KOPT-K1 (cell line): ENCODE measurements around the gene USP3.
"Not testable (repeated sequence)": the region's sequence is repeated elsewhere in the genome, so short reads cannot be mapped to it uniquely, and the experiment has no call there.

Source experiments
- H3K27ac ChIP-seq: fragments of 200-600 bp; sonication (generic); 2 replicates; pipeline ENCODE4 v1.5.1; 2016; ENCODE audit warnings: antibody characterized with exemption, mild to moderate bottlenecking, low read depth, low read length; ENCODE audit not compliant: poor library complexity, severe bottlenecking
- H3K36me3 ChIP-seq: fragments of 200-600 bp; sonication (generic); 2 replicates; pipeline ENCODE4 v1.5.1; 2017; ENCODE audit warnings: antibody characterized with exemption, mild to moderate bottlenecking, low read length, moderate library complexity; ENCODE audit not compliant: insufficient read depth
- H3K9me3 ChIP-seq: fragments of 200-600 bp; sonication (generic); 2 replicates; pipeline ENCODE4 v1.5.1; 2017; ENCODE audit warnings: antibody characterized with exemption, low read length, mild to moderate bottlenecking; ENCODE audit not compliant: insufficient read depth, poor library complexity, severe bottlenecking

USP3 gene

DNA sequence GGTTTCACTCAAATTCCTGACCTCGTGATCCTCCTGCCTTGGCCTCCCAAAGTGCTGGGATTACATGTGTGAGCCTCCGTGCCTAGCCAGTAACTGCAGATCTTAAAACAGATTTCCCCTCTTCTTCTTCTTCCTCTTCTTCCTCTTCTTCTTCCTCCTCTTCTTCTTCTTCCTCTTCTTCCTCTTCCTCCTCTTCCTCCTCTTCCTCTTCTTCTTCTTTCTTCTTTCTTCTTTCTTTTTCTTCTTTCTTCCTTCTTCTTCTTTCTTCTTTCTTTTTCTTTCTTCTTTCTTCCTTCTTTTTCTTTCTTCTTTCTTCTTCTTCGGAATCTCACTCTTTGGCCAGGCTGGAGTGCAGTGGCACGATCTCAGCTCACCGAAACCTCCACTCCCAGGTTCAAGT lies 7.8 kb downstream of the USP3 start:
- Histone ChIP-seq H3K9me3 (no peaks in the 10 kb centered on the region), H3K36me3 (no peaks in the 10 kb centered on the region), H3K27ac (no peak overlapping the region)

DNA sequence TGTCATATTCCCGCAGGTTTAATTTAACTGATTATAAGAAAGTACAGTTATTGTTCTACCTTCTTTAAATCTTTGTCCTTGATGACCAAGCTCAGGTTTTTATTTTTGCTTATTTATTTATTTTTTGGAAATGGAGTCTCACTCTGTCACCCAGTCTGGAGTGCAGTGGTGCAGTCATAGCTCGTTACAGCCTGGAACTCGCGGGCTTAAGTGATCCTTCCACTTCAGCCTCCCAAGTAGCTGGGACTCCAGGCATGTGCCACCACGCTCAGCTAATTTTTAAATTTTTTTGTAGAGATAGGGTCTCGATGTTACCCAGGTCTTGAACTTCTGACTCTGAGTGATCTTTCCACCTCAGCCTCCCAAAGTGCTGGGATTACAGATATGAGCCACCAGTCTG lies 8.9 kb downstream of the USP3 start:
- H3K9me3 ChIP-seq = no peaks in the 10 kb centered on the region
- no peaks in the 10 kb centered on the region for H3K36me3 ChIP-seq
- no peak overlapping the region for H3K27ac ChIP-seq

DNA sequence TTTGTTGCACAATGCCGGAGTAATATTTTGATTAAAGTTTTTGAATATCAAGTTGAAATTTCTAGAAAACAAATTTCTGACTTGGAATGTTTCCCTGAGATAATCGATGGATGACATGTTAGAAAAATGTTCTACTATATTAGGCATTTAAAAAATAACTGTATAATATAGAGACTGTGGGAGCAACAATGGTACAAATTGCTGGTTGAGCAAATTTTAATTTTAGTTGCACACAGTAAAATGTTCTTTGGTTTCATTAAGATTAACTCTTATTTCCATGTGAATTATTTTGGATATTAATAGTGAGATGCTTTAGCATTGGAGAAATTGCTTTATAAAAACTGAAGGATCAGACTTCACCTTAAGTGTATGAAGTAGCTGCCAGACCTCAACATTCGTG lies 9.3 kb downstream of the USP3 start:
- H3K36me3 ChIP-seq = no peaks in the 10 kb centered on the region
- no peak overlapping the region for H3K27ac ChIP-seq
- H3K9me3 ChIP-seq = no peaks in the 10 kb centered on the region

DNA sequence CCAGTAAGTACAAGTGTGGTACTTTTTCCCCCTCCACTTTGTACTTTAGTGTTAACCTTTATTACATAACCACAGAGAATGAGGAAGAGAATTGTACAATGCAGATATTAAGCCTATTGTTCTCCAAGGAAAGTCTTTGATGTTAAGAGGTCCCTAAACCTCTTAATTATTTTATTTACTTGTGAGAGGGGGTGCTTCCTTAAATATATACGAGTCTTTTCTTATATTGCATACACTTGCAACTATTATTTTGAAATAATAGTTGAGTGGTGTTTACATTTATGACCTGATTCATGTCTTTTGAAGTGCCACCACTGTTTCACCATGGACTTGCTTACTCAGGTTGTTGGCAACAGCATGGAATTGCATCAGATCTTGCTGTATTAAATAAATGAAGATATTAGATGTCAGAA lies 10.1 kb downstream of the USP3 start:
- H3K9me3 ChIP-seq = no peaks in the 10 kb centered on the region
- H3K36me3 ChIP-seq = no peaks in the 10 kb centered on the region
- no peak overlapping the region for H3K27ac ChIP-seq

DNA sequence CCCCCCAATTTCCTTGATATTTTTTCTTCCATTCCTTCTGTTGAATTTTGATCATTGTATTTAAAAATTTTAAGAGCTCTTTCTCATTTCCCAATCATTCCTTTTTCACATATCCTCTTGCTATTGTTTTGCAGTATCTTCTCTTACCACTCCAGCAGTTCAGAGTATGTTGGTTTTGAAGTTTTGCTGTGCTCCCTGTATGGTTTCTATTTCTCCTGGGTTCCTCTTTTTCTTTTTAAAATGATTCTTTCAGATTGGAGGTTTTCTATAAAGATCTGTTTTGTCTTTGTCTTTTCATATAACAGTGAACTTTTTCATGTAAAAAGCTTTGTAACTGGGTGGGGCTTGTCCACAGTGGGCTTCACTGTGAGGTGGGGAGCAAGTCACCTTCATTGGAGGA lies 12.8 kb downstream of the USP3 start:
- Histone ChIP-seq H3K27ac (no peak overlapping the region), H3K9me3 (no peaks in the 10 kb centered on the region)

DNA sequence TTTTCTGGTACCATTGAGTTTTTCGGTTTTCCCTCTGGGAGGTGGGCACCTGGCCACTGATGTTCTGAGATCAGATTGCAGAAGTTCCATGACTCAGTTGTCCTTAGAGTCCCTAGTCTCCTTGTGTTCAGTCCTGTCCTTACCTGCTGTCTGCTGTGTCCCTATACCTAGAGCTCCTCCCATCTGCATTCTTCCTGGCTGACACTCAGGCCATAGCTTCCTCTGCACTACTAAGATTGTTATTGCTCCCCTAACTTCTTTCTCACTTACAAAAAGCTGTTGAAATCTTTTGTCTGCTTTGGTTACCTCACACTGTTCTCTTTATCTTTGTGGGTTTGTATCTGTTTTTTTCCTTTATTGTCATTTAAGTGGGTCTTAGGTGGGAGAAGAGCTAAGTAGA lies 13.2 kb downstream of the USP3 start:
- Histone ChIP-seq H3K27ac (no peak overlapping the region), H3K36me3 (no peaks in the 10 kb centered on the region), H3K9me3 (no peaks in the 10 kb centered on the region)

More for the DNA sequence above, 12.8 kb downstream of the USP3 start:
- no peaks in the 10 kb centered on the region for H3K36me3 ChIP-seq

DNA sequence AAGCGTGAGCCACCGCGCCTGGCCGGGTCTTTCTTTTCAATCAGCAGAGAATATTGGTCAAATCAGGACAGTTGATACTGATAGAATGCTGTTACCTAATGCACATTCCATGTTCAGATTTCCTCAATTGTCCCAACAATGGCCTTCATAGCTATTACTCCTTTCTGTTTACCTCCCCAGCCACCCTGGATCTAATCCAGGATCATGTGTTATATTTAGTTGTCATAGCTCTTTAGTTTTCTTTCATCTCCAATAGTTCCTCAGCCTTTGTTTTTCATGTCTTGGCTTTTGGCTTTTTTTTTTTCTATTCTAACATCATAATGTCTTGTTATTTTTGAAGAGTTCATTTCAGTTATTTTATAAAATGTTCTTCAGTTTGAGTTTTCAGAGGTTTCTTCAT lies 14.6 kb downstream of the USP3 start:
- no peaks in the 10 kb centered on the region for H3K36me3 ChIP-seq
- no peak overlapping the region for H3K27ac ChIP-seq
- H3K9me3 ChIP-seq = no peaks in the 10 kb centered on the region

DNA sequence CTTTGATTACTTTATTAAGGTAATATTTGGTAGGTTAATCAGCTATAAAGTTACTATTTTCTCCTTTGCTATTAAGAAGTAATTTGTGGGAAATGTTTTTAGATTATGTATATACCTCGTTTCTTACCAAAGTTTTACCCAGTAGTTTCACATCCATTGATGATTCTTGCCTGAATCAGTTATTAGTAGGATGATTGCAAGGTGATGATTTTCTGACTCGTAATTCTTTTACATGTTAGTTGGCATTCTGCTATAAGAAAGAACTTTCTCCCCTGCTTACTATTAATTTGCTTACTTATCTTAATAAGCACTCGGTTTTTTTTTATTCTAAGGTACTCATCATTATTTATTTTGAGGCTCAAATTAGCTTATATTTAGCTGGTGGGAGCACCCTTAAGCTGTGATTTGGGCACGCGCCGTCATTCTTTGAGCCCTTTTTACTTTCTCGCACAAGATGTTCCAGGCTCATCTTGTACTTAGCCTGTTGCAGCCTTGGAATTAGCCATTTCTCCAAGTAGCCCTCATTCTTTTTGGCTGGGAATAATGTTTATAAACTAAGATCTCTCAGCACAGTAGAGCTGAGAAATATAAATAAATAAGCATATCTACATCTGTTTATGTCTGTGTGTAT lies 15.3 kb downstream of the USP3 start:
- Histone ChIP-seq H3K9me3 (no peaks in the 10 kb centered on the region), H3K36me3 (no peaks in the 10 kb centered on the region), H3K27ac (no peak overlapping the region)

DNA sequence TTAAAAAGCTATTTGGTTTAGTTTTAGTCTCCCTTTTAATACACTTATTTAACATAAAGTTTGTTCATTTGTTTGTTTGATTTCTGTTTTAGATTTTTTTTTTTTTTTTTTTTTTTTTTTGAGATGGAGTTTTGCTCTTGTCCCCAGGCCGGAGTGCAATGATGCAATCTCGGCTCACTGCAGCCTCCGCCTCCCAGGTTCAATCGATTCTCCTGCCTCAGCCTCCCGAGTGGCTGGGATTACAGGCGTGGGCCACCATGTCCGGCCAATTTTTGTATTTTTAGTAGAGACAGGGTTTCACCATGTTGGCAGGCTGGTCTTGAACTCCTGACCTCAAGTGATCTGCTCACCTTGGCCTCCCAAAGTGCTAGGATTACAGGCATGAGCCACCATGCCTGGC lies 16.1 kb downstream of the USP3 start:
- not testable (repeated sequence) for H3K27ac ChIP-seq, H3K9me3 ChIP-seq, H3K36me3 ChIP-seq

DNA sequence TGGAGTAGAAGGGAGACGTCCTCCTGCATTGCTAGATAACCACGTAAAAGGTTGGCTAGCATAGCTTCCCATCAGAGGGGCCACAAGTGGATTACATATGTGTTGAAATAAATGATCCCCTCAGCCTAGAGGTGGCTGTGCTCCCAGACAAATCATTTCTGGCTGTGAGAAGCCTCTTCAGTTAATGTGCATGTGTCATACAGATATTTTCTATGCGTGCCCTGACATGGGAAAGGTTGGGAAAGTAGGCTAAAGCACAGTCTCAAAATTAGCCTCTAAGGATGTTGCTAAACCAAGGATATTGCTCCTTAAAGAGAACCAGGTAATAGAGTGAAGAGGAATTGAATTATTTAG lies 17.8 kb downstream of the USP3 start:
- Histone ChIP-seq H3K27ac (no peak overlapping the region), H3K9me3 (no peaks in the 10 kb centered on the region), H3K36me3 (no peaks in the 10 kb centered on the region)

DNA sequence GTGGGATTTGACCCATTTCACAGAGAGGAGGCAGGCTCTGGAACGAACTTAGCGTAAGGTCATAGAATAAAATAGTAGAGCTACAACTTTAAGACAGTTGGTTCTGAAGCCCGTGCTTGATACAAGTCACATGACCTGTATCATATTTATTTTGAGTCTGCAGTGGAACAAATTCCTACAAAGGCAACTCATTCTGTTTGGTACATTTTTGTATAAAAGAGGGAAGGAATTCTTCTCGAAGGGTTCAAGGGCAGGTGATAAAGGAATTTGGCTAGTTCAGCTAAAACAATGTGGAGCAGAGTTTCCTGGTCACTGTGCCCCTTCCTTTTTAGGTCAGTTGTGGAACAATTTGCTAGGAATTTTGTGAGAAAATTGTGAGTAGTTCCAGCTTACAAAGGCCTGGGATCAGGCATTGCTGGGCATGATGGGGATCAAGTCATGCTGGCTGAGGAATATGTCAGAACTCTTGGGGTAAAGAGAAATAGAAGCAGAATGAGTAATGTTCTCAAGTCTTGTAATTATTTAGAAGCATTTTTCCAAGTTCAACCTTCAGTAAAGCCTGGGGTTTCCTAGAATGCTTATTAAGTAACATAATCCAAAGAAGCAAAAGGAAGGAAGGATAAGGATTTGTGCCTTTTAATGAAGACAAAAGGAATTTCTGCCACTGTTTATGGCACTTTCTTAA lies 19.1 kb downstream of the USP3 start:
- no peaks in the 10 kb centered on the region for H3K36me3 ChIP-seq
- H3K27ac ChIP-seq = no peak overlapping the region
- no peaks in the 10 kb centered on the region for H3K9me3 ChIP-seq

DNA sequence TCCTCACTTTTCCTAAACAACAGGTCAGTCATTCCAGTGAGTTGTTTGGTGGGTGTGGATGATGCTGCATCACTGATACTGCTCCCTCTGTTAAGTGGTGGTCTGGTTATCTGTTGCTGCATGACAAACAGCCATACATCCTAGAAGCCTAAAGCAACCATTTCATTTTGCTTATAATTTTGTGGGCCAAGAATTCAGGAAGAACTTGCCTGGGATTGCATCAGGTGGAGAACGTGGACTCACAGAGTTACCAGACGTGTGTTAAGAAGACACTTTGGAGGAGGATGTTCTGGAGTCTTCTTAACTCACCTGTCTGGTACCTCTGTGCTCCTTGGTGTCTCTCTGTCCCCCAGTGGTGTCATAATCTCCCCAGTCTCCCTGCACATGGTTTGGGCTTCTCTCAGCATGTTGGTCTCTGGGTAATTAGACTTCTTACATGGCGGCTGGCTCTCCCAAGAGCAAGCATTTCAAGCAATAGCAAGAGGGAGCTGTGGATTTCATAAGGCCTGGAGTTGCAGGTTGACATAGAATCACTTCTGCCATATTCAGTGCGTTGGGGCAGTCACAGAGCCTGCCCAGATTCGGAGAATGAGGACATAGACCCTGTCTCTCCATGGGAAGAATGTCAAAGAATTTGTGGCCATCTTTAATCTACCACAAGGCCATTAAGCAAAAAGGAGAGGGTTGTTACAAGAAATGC lies 20.1 kb downstream of the USP3 start:
- H3K36me3 ChIP-seq = no peaks in the 10 kb centered on the region
- no peaks in the 10 kb centered on the region for H3K9me3 ChIP-seq
- H3K27ac ChIP-seq = no peak overlapping the region

DNA sequence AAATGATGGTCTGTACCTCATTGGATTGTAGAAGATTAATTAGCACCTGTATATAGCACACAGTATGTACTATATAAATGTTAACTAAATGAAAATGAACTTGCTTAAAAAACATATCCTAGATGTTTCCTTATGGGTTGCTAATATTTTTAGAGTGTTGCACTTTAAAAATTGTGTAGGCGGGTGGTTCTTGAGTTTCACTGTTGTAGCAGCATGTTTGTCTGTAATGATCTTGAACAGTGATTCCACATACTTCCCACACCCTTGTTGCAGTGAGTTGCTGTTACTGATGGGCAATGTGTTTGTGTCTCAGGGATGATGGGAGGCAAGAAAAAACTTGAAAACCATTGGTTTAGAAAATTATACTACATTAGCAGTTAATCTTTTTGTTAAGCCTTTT lies 22.0 kb downstream of the USP3 start:
- no peak overlapping the region for H3K27ac ChIP-seq
- no peaks in the 10 kb centered on the region for H3K36me3 ChIP-seq
- no peaks in the 10 kb centered on the region for H3K9me3 ChIP-seq

DNA sequence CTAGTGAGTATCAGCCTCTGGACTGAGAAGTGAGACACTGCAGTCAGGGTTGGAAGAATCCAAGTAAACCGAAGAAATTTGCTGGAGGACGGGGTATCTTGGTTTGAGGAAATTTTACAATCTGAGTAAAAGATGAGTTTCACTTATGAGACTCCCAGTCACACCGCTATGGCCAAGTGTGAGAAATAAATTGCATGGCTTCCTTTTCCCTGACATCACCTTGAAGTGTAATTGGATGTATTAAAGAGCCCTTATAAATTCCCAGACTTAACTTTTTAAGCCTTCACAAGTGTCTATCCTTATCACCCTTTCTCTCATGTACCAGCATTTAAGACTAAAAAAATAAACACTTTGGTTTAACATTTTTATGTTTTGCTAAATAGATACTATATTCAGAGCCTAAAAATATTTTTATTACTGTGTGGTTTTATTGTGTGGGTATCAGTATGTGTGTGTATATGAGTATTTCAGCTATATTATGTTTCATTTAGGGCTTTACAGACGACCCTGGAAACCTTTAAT lies 23.8 kb downstream of the USP3 start:
- no peaks in the 10 kb centered on the region for H3K36me3 ChIP-seq
- no peaks in the 10 kb centered on the region for H3K9me3 ChIP-seq
- H3K27ac ChIP-seq = no peak overlapping the region

DNA sequence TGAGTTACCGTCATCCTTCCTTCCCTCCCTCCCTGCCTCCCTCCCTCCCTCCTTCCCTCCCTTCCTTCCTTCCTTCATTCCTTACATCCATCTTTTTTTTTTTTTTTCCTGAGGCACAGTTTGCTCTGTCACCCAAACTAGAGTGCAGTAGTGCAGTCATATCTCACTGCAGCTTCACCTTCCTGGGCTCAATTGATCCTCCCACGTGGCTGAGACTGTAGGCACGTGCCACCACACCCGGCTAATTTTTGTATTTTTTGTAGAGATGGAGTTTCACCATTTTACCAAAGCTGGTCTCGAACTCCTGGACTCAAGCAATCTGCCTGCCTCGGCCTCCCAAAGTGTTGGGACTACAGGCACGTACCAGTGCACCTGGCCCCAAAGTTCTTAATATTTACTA lies 25.8 kb downstream of the USP3 start:
- H3K27ac ChIP-seq = no peak overlapping the region
- no peaks in the 10 kb centered on the region for H3K9me3 ChIP-seq
- H3K36me3 ChIP-seq = no peaks in the 10 kb centered on the region
